SKM-1 treated with dmso at 0.1 percent for 144 hours (cell line): ENCODE results near the gene PTPRF.
"Not testable (repeated sequence)": the region's sequence is repeated elsewhere in the genome, so short reads cannot be mapped to it uniquely, and the experiment has no call there.

Experiments used
- DNase-seq: peaks from one replicate; lab custom pipeline; 2025; ENCODE audit not compliant: unreplicated experiment; lab: John Stamatoyannopoulos, UW

The PTPRF gene

DNA sequence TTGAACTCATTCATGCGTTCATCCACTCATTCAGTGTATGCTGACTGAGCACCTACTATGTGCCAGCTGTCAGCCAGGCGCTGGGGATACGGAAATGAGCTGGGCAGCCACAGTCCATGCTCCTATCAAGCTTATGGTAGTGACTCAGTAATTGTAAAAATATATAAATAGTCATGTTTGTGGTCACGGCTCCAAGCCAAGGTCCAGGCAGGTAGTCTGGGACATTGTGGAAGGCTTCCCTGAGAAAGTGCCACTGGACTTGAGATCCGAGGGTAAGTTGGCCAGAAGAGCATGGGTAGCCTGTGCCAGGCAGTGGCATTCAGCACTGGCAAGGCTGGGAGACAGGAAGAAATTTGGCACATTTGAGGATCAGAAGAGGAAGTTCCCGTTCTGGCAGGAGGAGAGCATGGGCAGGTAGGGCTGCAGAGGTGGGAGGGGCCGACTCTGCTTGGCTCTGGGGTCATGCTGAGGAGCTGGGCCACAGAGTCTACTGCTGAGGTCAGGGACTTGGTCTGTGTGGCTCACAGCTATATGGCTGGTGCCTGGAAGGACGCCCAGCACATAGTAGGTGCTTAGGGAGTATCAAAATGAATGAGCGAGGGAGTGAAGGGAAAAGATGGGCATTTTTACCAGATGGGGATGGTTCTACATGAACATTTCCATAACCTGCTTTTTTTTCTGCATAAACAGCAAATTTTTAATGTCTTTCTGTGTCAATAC, 6.9 kb downstream of the PTPRF start:
- DNase-seq, result no peak

GRCh38 chr1:43538143-43538487, 7.4 kb downstream of the PTPRF start:
- no peak for DNase-seq

- no peak for DNase-seq
These were observed 8.3 kb downstream of the PTPRF start for GRCh38 chr1:43538969-43539368.

GRCh38 chr1:43539726-43540434, 9.2 kb downstream of the PTPRF start:
- DNase-seq, result no peak

DNA sequence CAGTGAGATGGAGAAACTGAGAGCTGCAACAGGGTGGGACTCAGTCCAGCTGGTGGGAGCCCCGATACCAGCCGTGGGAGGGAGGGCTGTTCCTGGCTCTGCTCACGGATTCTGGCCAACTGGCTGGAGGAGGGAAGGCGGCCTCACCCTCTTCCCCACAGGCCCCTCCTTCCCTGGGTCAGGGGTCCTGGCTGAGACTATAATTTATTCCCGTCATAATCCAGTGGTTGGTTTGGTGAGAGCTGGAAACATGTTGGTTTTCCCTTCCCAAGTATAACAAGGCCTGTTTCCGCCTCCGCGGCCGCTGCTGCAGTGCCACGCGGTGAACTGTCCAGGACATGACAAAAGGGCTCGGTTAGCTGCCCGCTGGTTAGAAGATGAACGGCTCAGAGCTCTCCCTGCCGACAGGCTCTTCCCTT, 10.0 kb downstream of the PTPRF start:
- no peak for DNase-seq

GRCh38 chr1:43541141-43541540, 10.5 kb downstream of the PTPRF start:
- DNase-seq, result no peak

GRCh38 chr1:43541721-43542401, 11.2 kb downstream of the PTPRF start:
- no peak for DNase-seq

- no peak for DNase-seq
These were observed 12.1 kb downstream of the PTPRF start for GRCh38 chr1:43542527-43543458.

DNA sequence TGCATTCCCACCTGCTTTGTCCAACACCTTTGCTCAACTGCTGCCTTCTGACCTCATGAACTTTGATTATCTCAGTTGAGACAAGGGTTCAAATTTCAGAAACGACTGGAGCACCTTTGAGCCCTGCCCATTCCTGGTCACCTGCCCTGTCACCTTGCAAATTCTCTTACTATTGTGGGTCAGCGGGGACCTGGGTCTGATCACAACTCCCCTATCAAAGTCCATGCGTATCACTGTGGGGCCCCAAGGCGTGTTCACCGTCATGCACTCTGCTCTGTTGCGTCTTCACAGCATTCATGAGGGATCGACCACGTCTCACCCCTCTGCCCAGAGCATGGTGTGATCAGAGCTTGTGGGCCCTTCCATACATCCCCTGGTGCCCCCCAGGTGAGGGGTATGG, 12.9 kb downstream of the PTPRF start:
- DNase-seq, result no peak

GRCh38 chr1:43545339-43545694, 14.6 kb downstream of the PTPRF start:
- no peak for DNase-seq

DNA sequence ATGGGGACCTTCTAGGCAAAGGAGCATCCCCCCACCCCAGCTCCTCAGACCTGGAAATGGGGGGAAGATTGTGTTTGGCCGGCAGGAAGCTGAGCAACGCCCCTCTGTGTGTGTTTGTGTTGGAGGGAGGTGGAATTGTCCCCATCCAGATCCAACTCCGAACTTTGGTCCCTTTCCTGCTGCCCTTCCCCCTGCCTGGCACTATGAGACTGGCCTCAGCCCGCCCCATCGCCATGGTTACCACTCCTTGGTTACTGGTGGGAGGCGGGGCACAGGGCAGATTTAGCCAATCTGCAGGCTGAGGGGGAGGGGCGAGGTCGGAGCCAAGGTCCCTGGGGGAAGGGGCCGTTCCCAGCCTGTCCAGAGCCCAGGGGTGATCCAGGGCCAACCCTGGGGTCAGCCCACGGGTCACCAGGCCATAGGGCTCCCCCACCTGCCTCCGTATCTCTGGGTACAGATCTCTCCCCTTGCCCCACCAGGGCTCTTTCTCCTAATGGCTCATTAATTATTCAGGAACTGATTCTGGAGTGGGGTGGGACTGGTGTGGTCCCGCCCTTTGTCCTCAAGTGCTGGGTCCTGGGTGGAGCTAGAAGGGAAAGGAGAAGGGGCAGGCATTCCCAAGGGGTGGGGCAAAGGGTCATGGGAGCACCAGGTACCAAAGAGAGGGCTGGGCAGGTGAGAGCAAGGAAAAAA, 15.2 kb downstream of the PTPRF start:
- DNase-seq, result no peak

DNA sequence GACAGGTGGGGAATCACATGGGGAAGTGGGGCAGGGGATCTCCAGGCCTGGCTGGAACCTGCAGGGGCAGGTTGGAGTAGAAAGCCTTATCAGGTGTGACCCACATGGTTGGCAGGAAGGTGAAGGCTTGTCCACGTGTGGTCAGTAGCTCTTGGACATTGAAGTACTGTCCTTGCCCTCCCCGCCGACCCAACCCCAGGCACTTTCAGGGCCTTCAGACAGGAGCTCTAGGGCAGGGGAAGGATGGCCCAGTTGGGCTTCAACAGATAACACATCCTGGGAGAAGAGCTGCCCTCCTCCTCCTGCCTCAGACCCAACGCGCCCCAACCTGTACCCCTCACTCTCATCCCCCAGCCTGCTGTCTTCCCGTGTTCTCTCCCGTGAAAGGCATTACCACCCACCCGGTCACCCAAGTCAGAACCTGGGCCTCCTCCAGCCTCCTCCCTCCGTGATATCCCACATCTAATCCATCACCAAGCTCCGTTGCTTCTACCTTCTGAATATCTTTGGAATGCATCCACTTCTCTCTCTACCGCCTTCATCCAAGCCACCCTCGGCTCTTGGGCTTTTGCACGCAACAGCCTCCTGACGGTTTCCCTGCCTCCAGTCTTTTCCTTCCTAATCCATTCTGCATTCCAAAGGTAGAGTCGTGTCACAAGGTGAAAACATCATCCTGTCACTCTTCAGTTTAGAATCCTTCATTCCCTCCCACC, 15.9 kb downstream of the PTPRF start:
- DNase-seq, result no peak

GRCh38 chr1:43547538-43548072, 16.9 kb downstream of the PTPRF start:
- no peak for DNase-seq

DNA sequence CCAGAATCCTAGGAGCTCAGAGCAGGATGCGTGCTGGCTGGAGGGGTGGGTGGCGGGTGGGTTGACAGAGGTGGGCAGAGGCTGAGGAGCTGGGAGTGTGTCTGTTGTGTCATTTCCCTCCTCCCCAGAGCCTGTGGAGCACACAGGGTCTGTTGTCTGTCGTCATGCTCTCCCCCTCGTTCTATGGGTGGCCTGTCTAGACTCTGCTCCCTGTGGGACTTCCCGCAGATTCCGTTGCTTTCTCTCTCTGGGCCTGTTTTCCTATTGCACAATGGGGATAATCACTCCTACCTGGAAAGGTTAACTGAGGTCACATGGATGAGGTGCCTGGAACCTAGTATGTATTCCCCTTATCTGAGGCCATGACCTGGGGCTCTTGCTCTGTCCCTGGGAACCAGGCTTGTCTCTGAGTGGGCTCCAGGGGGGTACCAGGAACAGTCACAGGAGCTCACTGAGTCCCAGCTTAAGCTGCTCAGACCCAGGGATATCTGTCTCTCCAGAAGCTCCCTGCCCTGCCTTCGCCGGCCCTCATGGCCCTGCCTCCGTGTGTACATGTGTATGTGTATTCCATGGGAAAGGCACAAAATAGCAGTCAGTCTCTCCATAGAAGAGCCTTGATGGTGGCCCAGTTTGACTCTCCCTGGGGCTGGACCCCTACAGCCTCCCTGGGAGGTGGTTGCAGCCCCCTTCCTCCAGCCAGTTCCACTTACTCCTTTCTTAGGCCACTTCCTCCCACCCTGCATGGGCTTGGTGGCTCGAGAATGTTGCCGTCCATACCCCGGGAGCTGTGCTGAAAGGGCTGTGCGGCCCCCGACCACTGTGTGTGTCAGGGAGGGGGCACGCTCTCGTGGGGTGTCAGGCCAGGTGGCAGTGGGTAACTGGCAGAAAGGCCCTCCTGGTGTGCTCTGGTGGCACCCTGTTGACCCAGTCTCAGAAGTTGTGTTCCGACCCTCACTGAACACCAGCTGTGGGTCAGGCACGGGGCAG, 17.9 kb downstream of the PTPRF start:
- DNase-seq, result no peak

DNA sequence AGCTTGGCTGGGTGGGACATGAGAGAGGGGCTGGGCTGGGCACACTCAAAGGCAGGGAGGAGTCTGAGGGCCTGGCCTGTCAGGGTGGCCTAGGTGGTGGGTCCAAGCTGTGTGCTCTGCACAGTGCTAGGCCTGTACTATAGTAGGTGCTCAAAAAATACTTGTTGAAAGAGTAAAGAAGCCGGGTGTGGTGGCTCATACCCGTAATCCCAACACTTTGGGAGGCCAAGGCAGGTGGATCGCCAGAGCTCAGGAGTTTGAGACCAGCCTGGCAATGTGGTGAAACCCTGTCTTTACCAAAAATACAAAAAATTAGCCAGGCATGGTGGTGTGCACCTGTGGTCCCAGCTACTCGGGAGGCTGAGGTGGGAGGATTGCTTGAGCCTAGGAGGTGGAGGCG, 18.7 kb downstream of the PTPRF start:
- DNase-seq, result not testable (repeated sequence)

GRCh38 chr1:43549921-43550597, 19.4 kb downstream of the PTPRF start:
- no peak for DNase-seq

GRCh38 chr1:43550598-43551246, 20.0 kb downstream of the PTPRF start:
- no peak for DNase-seq
